Measurements from ENCODE around the gene VAC14. TPM values are rescaled to one million over a fixed set of nuclear protein-coding genes. Genes with fewer than 3 reads are reported as not detected.

VAC14 gene
- total RNA-seq, 1 donor from 2014 or later: 18.4 TPM

- Histone ChIP-seq H3K27me3 (ENCODE audit: control insufficient read depth, insufficient read depth, low read length) (no peaks in the 10 kb centered on the region), H3K36me3 (ENCODE audit: control insufficient read depth, insufficient read depth, low read length) (peaks cover 2% of the 10 kb centered on the region), H3K4me3 (ENCODE audit: low read depth, low read length) (no peak overlapping the region)
- no peak for FAIRE-seq
- no peak for DNase-seq (ENCODE audit: low read depth)
- TF ChIP-seq, protein P1, sequence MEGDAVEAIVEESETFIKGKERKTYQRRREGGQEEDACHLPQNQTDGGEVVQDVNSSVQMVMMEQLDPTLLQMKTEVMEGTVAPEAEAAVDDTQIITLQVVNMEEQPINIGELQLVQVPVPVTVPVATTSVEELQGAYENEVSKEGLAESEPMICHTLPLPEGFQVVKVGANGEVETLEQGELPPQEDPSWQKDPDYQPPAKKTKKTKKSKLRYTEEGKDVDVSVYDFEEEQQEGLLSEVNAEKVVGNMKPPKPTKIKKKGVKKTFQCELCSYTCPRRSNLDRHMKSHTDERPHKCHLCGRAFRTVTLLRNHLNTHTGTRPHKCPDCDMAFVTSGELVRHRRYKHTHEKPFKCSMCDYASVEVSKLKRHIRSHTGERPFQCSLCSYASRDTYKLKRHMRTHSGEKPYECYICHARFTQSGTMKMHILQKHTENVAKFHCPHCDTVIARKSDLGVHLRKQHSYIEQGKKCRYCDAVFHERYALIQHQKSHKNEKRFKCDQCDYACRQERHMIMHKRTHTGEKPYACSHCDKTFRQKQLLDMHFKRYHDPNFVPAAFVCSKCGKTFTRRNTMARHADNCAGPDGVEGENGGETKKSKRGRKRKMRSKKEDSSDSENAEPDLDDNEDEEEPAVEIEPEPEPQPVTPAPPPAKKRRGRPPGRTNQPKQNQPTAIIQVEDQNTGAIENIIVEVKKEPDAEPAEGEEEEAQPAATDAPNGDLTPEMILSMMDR (IDR thresholded peaks at IDR 0.05; ENCODE audit: insufficient read depth, low read length, severe bottlenecking): no peak
Observed at GRCh38 chr16:70709942-70710341, 91.0 kb downstream of the VAC14 start.

DNA sequence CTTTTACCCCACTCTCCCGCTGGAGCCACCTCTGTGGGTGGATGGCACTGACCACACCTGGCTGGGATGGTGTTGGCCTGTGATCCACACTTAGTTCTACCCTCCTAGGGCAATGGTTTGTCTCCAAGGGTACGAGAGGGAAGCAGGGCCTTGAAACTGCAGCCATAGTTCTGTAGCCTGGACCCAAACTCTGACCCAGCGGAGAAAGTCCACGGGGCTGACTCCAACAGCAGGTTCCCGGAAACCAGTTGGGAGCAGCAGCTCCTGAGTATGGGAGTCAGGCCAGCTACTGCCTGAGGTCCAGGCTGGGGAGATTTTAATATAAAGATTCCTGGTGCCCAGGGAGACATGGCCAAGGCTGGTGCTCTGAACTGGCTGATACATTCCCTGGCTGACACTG is 91.5 kb downstream of the VAC14 start:
- FAIRE-seq (no peak), DNase-seq (ENCODE audit: low read depth) (no peak)
- Histone ChIP-seq H3K36me3 (ENCODE audit: control insufficient read depth, insufficient read depth, low read length) (peaks cover 2% of the 10 kb centered on the region), H3K27me3 (ENCODE audit: control insufficient read depth, insufficient read depth, low read length) (no peaks in the 10 kb centered on the region), H3K4me3 (ENCODE audit: low read depth, low read length) (no peak overlapping the region)
- TF ChIP-seq, protein P1 (IDR thresholded peaks at IDR 0.05; ENCODE audit: insufficient read depth, low read length, severe bottlenecking): no peak

DNA sequence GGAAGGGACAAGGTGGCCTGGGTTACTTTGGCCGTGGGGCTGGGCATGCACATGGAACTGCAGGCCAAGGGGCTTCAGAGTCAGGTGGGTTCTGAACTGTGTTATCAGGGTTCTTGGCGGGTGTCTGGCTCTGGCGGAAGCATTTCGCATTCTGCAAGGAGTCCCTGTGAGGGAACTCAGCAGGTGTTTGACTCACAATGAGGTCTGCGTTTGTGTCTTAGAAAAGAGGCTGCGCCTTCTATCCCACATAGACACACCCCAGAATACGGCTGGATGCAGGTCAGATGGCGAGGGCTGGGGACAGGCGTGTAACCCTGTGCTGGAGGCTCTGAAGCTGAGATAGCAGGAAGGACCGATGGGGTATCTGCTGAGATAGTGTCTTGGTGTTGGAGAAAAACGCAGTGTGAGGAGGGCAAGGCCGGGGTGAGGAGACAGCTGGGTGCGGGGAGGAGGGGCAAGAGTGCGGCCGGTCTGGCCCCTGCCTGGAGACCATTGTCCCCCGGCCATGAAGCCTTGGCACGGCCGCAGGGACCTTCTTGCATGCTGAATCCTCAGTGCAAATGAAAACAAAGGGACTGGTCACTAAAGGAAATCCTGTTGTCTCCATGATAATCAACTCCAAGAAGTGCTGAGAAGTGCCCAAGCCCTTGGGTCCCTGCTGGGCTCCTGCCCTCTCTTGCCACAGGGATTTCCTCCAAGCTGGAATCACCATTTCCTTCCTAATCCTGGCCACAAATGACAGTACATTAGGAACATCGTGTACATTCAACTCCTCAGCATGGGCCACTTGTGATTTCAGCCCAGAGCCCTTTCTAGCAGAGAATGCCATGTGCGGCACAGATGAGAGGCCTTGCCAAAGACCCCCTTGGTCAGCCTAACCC is 92.4 kb downstream of the VAC14 start:
- DNase-seq (ENCODE audit: low read depth) (no peak), FAIRE-seq (no peak)
- Histone ChIP-seq H3K27me3 (ENCODE audit: control insufficient read depth, insufficient read depth, low read length) (no peaks in the 10 kb centered on the region), H3K36me3 (ENCODE audit: control insufficient read depth, insufficient read depth, low read length) (peaks cover 2% of the 10 kb centered on the region), H3K4me3 (ENCODE audit: low read depth, low read length) (no peak overlapping the region)
- TF ChIP-seq, protein P1 (IDR thresholded peaks at IDR 0.05; ENCODE audit: insufficient read depth, low read length, severe bottlenecking): no peak

GRCh38 chr16:70706948-70707465 is 94.0 kb downstream of the VAC14 start:
- TF ChIP-seq, protein P1 (IDR thresholded peaks at IDR 0.05; ENCODE audit: insufficient read depth, low read length, severe bottlenecking): no peak
- H3K4me3 ChIP-seq (ENCODE audit: low read depth, low read length): no peak overlapping the region
- H3K27me3 ChIP-seq (ENCODE audit: control insufficient read depth, insufficient read depth, low read length): no peaks in the 10 kb centered on the region
- DNase-seq (ENCODE audit: low read depth): peak; percentile 88
- H3K36me3 ChIP-seq (ENCODE audit: control insufficient read depth, insufficient read depth, low read length): peaks cover 2% of the 10 kb centered on the region
- no peak for FAIRE-seq

DNA sequence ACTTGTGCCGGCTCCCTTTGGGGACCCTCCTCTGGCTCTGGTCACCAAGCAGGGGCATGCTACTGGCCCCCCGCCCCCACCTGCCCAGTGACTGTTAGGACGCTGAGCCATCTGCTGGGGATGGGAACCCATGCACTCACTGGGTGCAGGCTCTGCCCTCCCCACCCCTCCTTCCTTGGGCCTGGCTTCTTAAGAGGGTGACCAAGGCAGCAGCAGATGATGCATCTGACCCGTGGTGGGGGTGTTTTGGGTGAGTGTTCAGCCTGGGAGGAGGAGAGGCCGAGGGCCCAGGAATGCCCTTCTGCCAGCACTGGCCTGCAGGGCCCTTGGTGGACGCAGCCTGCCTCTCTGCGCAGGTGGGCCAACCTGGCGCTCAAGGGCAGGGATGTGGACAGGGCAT is 95.9 kb downstream of the VAC14 start:
- DNase-seq (ENCODE audit: low read depth) (no peak), FAIRE-seq (no peak)
- no peaks in the 10 kb centered on the region for H3K27me3 ChIP-seq (ENCODE audit: control insufficient read depth, insufficient read depth, low read length)
- peaks cover 2% of the 10 kb centered on the region for H3K36me3 ChIP-seq (ENCODE audit: control insufficient read depth, insufficient read depth, low read length)
- TF ChIP-seq, protein P1 (IDR thresholded peaks at IDR 0.05; ENCODE audit: insufficient read depth, low read length, severe bottlenecking): no peak
- no peak overlapping the region for H3K4me3 ChIP-seq (ENCODE audit: low read depth, low read length)
